ENCODE measurements around the gene ZNF207.
"Not testable (repeated sequence)": the region's sequence is repeated elsewhere in the genome, so short reads cannot be mapped to it uniquely, and the experiment has no call there.

ZNF207 gene

GRCh38 chr17:32386844-32387243 is 36.9 kb downstream of the ZNF207 start:
- DNase-seq (ENCODE audit: low read depth in 2 of 2): no peak

DNA sequence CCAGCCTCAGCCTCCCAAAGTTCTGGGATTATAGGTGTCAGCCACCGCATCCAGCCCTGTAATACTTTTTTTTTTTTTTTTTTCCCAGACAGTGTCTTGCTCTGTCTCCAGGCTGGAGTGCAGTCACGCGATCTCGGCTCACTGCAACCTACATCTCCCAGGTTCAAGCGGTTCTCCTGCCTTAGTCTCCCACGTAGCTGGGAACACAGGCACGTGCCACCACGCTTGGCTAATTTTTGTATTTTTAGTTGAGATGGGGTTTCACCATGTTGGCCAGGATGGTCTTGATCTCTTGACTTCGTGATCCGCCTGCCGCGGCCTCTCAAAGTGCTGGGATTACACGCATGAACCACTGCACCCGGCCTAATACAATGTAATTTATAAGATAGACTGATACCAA is 38.2 kb downstream of the ZNF207 start:
- DNase-seq (ENCODE audit: low read depth in 2 of 2): not testable (repeated sequence)

- no peak for DNase-seq (ENCODE audit: low read depth in 2 of 2)
Observed at GRCh38 chr17:32388613-32389459, 38.9 kb downstream of the ZNF207 start.

DNA sequence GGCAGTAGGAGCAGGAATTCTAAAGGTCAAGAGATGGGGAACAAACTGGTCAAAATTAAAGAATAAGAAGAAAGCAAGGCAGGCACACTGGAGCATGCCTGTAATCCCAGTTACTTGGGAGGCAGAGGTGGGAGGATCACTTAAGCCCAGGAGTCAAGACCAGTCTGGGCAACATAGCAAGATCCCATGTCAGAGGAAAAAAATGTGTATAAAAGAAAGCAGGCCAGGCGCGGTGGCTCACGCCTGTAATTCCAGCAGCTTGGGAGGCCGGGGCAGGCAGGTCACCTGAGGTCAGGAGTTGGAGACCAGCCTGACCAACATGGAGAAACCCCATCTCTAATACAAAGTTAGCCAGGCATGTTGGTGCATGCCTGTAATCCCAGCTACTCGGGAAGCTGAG is 43.9 kb downstream of the ZNF207 start:
- DNase-seq (ENCODE audit: low read depth in 2 of 2): no peak

DNA sequence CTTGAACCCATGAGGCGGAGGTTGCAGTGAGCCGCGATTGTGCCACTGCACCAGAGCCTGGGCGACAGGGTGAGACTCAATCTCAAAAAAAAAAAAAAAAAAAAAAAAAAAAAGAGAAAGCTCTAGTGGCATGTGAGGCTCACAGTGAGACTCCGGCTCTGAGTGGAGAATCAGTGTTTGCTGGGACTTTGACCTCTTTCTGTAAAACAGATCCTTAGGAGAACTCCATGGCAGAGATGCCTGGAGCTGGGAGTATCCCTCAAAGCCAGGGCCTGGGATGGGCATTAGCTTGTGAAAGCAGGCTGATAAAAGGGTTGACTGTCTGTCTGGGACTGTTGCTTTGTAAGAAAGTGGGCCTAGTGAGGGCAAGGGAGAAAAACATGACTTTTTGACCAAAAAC is 46.4 kb downstream of the ZNF207 start:
- no peak for DNase-seq (ENCODE audit: low read depth in 2 of 2)

DNA sequence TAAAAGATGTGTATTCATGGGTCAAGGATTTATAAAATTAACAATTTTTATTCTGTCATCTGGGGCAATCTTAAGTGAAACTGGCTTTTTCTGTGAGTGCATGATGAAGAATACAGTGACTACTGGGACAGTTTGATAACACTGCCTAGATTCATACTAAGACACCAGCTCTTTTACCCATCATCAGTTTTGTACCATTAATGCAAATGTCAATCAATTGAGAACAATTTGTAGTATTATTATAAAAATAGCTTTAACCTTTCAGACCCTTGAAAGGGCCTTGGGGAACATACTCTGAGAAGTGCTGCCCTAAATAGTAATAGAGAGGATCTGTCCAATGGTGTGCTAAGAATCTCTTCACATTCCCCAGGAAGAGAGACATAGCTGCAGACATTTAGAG is 49.0 kb downstream of the ZNF207 start:
- DNase-seq (ENCODE audit: low read depth in 2 of 2): no peak

DNA sequence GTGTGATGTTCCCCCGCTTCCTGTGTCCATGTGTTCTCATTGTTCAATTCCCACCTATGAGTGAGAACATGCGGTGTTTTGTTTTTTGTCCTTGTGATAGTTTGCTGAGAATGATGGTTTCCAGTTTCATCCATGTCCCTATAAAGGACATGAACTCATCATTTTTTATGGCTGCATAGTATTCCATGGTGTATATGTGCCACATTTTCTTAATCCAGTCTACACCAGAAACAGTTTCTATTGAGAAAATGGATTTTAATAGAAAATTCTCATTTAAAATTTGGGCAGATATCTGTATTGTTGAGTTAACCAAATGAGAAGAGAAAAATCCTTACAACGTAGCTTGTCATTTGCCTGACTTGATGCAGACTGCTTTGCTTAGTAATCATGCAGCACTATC is 60.1 kb downstream of the ZNF207 start:
- not testable (repeated sequence) for DNase-seq (ENCODE audit: low read depth in 2 of 2)

GRCh38 chr17:32426894-32427293 is 76.9 kb downstream of the ZNF207 start:
- no peak for DNase-seq (ENCODE audit: low read depth in 2 of 2)

- DNase-seq (ENCODE audit: low read depth in 2 of 2): no peak
Observed at GRCh38 chr17:32429598-32429997, 79.6 kb downstream of the ZNF207 start.
